Hepatocyte (in vitro differentiated cells): ENCODE measurements around the gene BABAM1. TPM values are rescaled to one million over a fixed set of nuclear protein-coding genes. Genes with fewer than 3 reads are reported as not detected.

Experiments used
- DNase-seq: peaks from one replicate; pipeline ENCODE4 v3.0.0-alpha.2; 2016; ENCODE audit warnings: low spot score
- H2AFZ ChIP-seq: fragments of 200-600 bp; sonication (generic); 2 replicates; pipeline ENCODE4 v1.6.0; 2016; ENCODE audit warnings: antibody characterized with exemption, mild to moderate bottlenecking
- H3K27ac ChIP-seq: fragments of 200-600 bp; sonication (generic); 2 replicates; pipeline ENCODE4 v1.5.1; 2016; ENCODE audit warnings: mild to moderate bottlenecking
- H3K27me3 ChIP-seq: fragments of 200-600 bp; sonication (generic); 2 replicates; pipeline ENCODE4 v1.6.1; 2016
- H3K36me3 ChIP-seq: fragments of 200-600 bp; sonication (generic); replicated peaks from 2 replicates; pipeline ENCODE4 v1.5.1; 2016; ENCODE audit warnings: low read depth; ENCODE audit not compliant: insufficient read depth
- H3K4me1 ChIP-seq: fragments of 200-600 bp; sonication (generic); 2 replicates; pipeline ENCODE4 v1.5.1; 2016; ENCODE audit warnings: mild to moderate bottlenecking, moderate library complexity; ENCODE audit not compliant: insufficient read depth
- H3K4me2 ChIP-seq: fragments of 200-600 bp; sonication (generic); 2 replicates; pipeline ENCODE4 v1.6.0; 2016
- H3K4me3 ChIP-seq: fragments of 200-600 bp; sonication (generic); 2 replicates; pipeline ENCODE4 v1.5.1; 2016; ENCODE audit warnings: mild to moderate bottlenecking
- H3K79me2 ChIP-seq: fragments of 200-600 bp; sonication (generic); 2 replicates; pipeline ENCODE4 v1.6.0; 2017; ENCODE audit warnings: mild to moderate bottlenecking
- H3K9me2 ChIP-seq: fragments of 200-600 bp; sonication (generic); replicated peaks from 2 replicates; pipeline ENCODE4 v1.6.0; 2017; ENCODE audit warnings: mild to moderate bottlenecking; ENCODE audit not compliant: insufficient read depth
- H3K9me3 ChIP-seq: fragments of 200-600 bp; sonication (generic); 2 replicates; pipeline ENCODE4 v1.5.1; 2016; ENCODE audit warnings: low read depth, mild to moderate bottlenecking
- H4K20me1 ChIP-seq: fragments of 200-600 bp; sonication (generic); 2 replicates; pipeline ENCODE4 v1.6.0; 2016; ENCODE audit warnings: mild to moderate bottlenecking; ENCODE audit not compliant: insufficient read depth, poor library complexity, severe bottlenecking
- EZH2 ChIP-seq: fragments of 200-600 bp; sonication (generic); IDR thresholded peaks from 2 replicates; pipeline ENCODE4 v1.6.1; 2016; ENCODE audit warnings: antibody characterized with exemption, mild to moderate bottlenecking, borderline replicate concordance
- EZH2phosphoT487 ChIP-seq: fragments of 200-600 bp; sonication (generic); IDR thresholded peaks from one replicate; pipeline ENCODE4 v1.6.1; 2018; ENCODE audit warnings: antibody characterized with exemption, mild to moderate bottlenecking, low read depth, moderate library complexity; ENCODE audit not compliant: unreplicated experiment, severe bottlenecking
- WGBS: methylation state at CpG from one replicate; pipeline ENCODE4 v1.1.6; 2016; ENCODE audit warnings: low lambda C conversion rate; ENCODE audit errors: missing lambda C conversion rate; 5-methylcytosine and 5-hydroxymethylcytosine counted together
- polyA plus RNA-seq: library from polyadenylated mRNA; unstranded; fragments of >200 nt; fragmentation: Nextera tagmentation; extraction: Ambion mirVana; gene quantifications from 2 replicates; pipeline ENCODE4 v1.2.1, GENCODE V29; 2016
- total RNA-seq: library from RNA; depleted of rRNA; stranded (reverse); fragments of >200 nt; gene quantifications from 2 replicates; pipeline ENCODE4 v1.2.3, GENCODE V29; 2014
- TF ChIP-seq, protein P1 (sequence below): fragments of 200-600 bp; sonication (generic); IDR thresholded peaks from 2 replicates; pipeline ENCODE4 v1.5.1; 2016; ENCODE audit warnings: antibody characterized with exemption, mild to moderate bottlenecking; ENCODE audit not compliant: poor library complexity

BABAM1 gene
- total and polyA plus RNA-seq, 2 experiments from 2014 or later, result 63.8 to 94.1 TPM

- Histone ChIP-seq H3K4me2 (peak overlapping the region; percentile 64), H3K36me3 (no peaks in the 10 kb centered on the region), H3K9me2 (no peaks in the 10 kb centered on the region), H4K20me1 (no peaks in the 10 kb centered on the region), H3K4me3 (no peak overlapping the region), H3K9me3 (no peaks in the 10 kb centered on the region), H3K4me1 (peaks cover 18% of the 10 kb centered on the region), H2AFZ (no peak overlapping the region), H3K27ac (peak overlapping the region; percentile 1), H3K79me2 (peaks cover 27% of the 10 kb centered on the region), H3K27me3 (no peaks in the 10 kb centered on the region)
- DNase-seq, result no peak
- TF ChIP-seq, protein P1, sequence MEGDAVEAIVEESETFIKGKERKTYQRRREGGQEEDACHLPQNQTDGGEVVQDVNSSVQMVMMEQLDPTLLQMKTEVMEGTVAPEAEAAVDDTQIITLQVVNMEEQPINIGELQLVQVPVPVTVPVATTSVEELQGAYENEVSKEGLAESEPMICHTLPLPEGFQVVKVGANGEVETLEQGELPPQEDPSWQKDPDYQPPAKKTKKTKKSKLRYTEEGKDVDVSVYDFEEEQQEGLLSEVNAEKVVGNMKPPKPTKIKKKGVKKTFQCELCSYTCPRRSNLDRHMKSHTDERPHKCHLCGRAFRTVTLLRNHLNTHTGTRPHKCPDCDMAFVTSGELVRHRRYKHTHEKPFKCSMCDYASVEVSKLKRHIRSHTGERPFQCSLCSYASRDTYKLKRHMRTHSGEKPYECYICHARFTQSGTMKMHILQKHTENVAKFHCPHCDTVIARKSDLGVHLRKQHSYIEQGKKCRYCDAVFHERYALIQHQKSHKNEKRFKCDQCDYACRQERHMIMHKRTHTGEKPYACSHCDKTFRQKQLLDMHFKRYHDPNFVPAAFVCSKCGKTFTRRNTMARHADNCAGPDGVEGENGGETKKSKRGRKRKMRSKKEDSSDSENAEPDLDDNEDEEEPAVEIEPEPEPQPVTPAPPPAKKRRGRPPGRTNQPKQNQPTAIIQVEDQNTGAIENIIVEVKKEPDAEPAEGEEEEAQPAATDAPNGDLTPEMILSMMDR, result no peak
- TF ChIP-seq EZH2phosphoT487 (no peak), EZH2 (no peak)
- 74% methylated on average over 12 of the region's 12 CpGs for WGBS
Observed at GRCh38 chr19:17304386-17305215, 37.4 kb downstream of the BABAM1 start.

GRCh38 chr19:17305216-17305516, 37.9 kb downstream of the BABAM1 start:
- WGBS, result 5% methylated on average over 7 of the region's 7 CpGs
- Histone ChIP-seq H2AFZ (no peak overlapping the region), H3K27me3 (no peaks in the 10 kb centered on the region), H3K9me3 (no peaks in the 10 kb centered on the region), H3K9me2 (no peaks in the 10 kb centered on the region), H3K36me3 (no peaks in the 10 kb centered on the region), H3K4me2 (peak overlapping the region; percentile 64), H3K4me3 (no peak overlapping the region), H3K27ac (peak overlapping the region; percentile 1), H4K20me1 (no peaks in the 10 kb centered on the region), H3K4me1 (peaks cover 18% of the 10 kb centered on the region), H3K79me2 (peaks cover 33% of the 10 kb centered on the region)
- no peak for TF ChIP-seq EZH2
- TF ChIP-seq, protein P1, result no peak
- TF ChIP-seq EZH2phosphoT487, result no peak
- DNase-seq, result no peak

DNA sequence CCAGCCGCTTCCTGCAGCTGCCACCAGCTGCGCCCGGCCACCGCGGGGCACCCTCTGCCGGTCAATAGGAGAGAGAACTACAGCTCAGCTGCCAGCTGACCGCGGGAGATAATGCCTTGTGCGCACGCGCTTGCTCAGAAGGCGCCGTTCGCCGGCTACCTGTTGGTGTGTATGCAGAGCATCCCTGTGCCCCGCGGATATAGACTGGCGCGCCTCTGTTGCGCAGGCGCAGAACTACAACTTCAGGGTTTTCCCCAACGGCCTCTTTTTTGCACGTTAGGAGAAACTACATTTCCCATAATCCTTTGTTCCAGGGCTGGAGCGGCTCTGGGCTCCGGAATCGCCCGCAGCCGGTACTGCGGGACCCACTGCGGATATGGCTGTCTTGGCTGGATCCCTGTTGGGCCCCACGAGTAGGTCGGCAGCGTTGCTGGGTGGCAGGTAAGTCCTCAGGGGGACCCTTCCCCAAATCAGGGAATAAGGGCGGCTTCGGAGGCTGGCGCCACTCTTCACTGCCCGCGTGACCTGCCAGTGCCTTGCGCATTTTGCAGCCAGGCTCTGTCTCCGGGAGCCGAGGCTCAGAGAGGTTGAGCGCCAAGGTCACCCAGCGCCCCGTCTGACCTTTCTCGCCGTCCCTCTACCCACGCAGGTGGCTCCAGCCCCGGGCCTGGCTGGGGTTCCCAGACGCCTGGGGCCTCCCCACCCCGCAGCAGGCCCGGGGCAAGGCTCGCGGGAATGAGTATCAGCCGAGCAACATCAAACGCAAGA, 38.5 kb downstream of the BABAM1 start, which contains the start of gene MRPL34:
MRPL34 (plus strand) TSS at position 356 of the 768 bp plus-strand sequence; CDS start at position 377, 21 bp downstream.
- Histone ChIP-seq H3K27ac (peak within 1 kb of the TSS; percentile 84), H3K4me2 (peak within 1 kb of the TSS; percentile 94), H4K20me1 (no peaks in the 10 kb centered on the region), H3K4me3 (peak within 1 kb of the TSS; percentile 46), H3K36me3 (no peaks in the 10 kb centered on the region), H3K9me2 (no peaks in the 10 kb centered on the region), H3K79me2 (peaks cover 38% of the 10 kb centered on the region), H2AFZ (peak within 1 kb of the TSS; percentile 40), H3K27me3 (no peaks in the 10 kb centered on the region), H3K4me1 (peaks cover 23% of the 10 kb centered on the region), H3K9me3 (no peaks in the 10 kb centered on the region)
- peak; percentile 99 for DNase-seq
- TF ChIP-seq EZH2 (no peak), EZH2phosphoT487 (no peak)
- TF ChIP-seq, protein P1, result peak; percentile 92
- WGBS, result under 1% methylated on average over 55 of the region's 55 CpGs
